8988T (cell line): Measurements from ENCODE around the gene CST7.

Source experiments
- DNase-seq: peaks from one replicate; pipeline ENCODE4 v3.0.0; 2011

Gene CST7

DNA sequence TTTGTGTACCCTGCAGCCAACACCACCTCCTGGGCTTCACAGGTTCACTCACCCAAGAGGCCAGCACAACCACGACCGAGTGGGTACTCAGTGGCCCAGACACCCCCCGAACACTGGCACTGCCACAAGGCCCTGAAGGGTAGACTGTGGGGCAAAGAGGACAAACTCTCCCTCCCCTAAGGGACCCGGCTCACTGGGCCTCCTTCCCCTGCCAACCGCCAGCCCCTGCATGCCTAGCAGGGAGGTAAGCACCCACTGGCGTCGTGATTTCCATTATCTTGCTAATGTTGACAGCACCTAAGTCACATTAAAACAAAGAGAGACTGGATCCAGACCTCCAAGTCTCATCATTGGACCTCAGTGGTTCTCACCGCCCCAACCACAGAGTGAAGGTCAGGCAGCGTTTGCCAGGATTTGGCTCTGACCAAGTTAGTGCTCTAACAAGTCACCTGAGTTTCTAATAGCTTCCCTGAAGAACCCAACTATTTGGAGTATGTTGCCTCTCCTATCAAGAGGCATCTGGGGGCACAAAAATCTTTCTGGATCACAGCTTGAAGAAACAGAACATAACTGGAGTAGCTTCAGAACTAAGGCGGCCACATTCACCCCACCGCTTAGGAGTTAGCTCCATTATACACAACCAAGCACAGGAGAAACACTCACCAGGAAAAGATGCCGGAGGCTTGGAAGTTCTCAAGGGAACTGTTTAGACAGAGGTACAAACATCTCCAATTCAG, 57.5 kb downstream of the CST7 start:
- no peak for DNase-seq

DNA sequence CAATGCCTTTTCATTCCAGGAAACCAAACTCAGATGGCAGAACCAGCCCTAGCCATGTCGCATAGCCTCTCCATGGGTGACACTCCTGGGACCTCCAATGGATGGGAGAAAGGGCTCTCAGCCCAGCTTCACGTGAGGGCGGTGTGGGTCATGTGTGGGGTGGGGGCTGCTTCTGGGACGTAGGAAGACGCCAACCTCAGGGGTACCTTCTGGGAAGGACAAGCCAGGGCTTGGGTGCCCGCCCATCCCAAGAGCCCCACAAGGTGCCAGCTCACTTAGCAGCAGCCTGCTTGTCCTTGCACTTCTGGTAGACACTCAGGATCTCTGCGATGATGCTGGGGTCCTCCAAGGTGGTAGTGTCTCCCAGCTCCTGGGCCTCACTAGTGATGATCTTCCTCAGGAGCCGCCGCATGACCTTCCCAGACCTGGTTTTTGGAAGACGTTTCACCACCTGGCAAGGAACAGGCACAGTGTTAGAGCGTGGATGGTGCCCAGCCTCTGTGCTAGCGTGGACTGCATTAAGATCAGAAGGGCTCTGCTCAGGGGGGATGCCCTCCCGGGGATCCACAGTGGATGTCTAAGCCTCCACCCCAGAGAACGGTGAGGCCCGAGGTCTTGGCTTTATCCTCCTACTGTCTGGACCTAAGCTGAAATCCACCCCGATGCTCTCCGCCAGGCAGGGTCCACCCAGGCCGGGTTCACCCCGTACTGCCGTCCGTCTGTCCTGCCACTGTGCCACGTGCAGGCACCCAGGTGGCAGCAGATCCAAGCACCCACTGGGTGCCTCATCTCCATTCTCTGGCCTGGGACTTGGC, 58.6 kb downstream of the CST7 start:
- no peak for DNase-seq

DNA sequence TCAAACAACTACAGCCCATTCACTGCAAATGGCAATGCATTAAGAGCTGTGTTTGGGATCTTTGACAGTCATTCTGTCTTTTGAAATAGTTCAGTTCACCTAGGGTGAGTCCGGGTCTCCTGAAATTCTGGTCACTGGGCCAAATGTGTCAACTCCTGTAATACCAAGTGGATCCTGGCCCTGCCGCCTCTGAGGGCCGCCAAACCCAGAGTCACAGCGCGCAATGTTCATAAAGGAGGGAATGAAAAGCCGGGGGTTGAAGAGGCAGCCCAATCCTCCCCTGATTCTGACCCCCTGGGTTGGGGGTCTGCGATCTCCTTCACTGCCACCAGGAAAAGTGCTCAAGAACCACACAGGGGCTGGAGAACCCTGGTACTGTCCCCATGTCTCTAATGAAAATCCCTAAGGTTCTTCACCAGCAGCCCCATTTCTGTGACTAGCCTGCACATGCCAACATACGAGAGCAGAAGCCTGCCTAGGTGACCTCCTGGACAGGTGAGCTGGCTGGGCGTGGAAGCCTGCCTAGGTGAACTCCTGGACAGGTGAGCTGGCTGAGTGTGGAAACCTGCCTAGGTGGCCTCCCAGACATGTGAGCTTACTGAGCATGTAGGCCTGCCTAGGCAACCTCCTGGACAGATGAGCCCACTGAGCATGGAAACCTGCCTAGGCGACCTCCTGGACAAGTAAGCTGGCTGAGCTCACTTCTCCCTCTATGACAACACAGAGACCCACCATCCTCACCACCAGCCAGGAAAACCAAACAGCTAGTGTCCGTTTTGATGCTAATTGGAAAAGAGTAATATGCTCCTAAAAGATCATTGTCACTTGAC, 59.5 kb downstream of the CST7 start:
- DNase-seq: no peak
